IMR-90 (cell line): ENCODE data around the gene C12orf56. TPM values are rescaled to one million over a fixed set of nuclear protein-coding genes. Genes with fewer than 3 reads are reported as not detected.

ENCODE experiments used
- ATAC-seq: fragments of 200-7000 bp; cut with Tn5 transposase; 2 replicates; pipeline ENCODE4 v1.9.1; 2020; ENCODE audit warnings: low read depth, mild to moderate bottlenecking, moderate library complexity
- BruUV-seq: library from RNA; stranded (reverse); fragments of 400-500 nt; replicated peaks from 2 replicates; lab custom pipeline; 2021; lab: Mats Ljungman, UMichigan
- CTCF ChIA-PET: fragments of 300-600 bp; formaldehyde crosslinking; extraction: SDS; loops from one replicate; lab custom pipeline; 2021; ENCODE audit warnings: antibody characterized with exemption; lab: Yijun Ruan, JAX
- POLR2A ChIA-PET: fragments of 300-600 bp; sonication (Branson Sonifier 250); formaldehyde crosslinking; loops from one replicate; lab custom pipeline; 2022; ENCODE audit warnings: antibody characterized with exemption; ENCODE audit not compliant: unreplicated experiment; lab: Charles Lee
- DNase-seq: peaks from one replicate; pipeline ENCODE4 v3.0.0; 2013
- H2AFZ ChIP-seq: replicated peaks from 2 replicates; pipeline ENCODE3; 2013; ENCODE audit warnings: low read length, mild to moderate bottlenecking; ENCODE audit not compliant: poor library complexity
- H2AK5ac ChIP-seq: 2 replicates; pipeline ENCODE4 v1.6.1; 2013; ENCODE audit warnings: low read depth, low read length, inconsistent platforms
- H2AK9ac ChIP-seq: replicated peaks from 2 replicates; pipeline ENCODE3; 2013; ENCODE audit warnings: mild to moderate bottlenecking, low read depth, low read length, moderate library complexity; ENCODE audit not compliant: poor library complexity
- H2BK120ac ChIP-seq: 2 replicates; pipeline ENCODE4 v1.6.1; 2013; ENCODE audit warnings: low read depth, low read length, inconsistent platforms
- H2BK15ac ChIP-seq: 3 replicates; pipeline ENCODE4 v1.6.1; 2013; ENCODE audit warnings: low read depth, low read length, inconsistent platforms
- H2BK20ac ChIP-seq: 2 replicates; pipeline ENCODE4 v1.6.1; 2013; ENCODE audit warnings: low read depth, mild to moderate bottlenecking, inconsistent platforms, low read length, moderate library complexity
- H2BK5ac ChIP-seq: 2 replicates; pipeline ENCODE4 v1.6.1; 2013; ENCODE audit warnings: mild to moderate bottlenecking, low read depth, low read length, inconsistent platforms; ENCODE audit not compliant: poor library complexity, severe bottlenecking
- H3K14ac ChIP-seq: replicated peaks from 2 replicates; pipeline ENCODE4 v1.6.1; 2013; ENCODE audit warnings: low read depth, low read length, inconsistent platforms
- H3K18ac ChIP-seq: 2 replicates; pipeline ENCODE4 v1.6.1; 2013; ENCODE audit warnings: low read depth, low read length, control low read depth
- H3K23ac ChIP-seq: 2 replicates; pipeline ENCODE4 v1.6.1; 2013; ENCODE audit warnings: low read depth, low read length, inconsistent platforms
- H3K27ac ChIP-seq: 2 replicates; pipeline ENCODE4 v1.5.1; 2013; ENCODE audit warnings: mild to moderate bottlenecking, control low read depth, low read length; ENCODE audit not compliant: insufficient read depth
- H3K27me3 ChIP-seq: 2 replicates; pipeline ENCODE4 v1.6.1; 2013; ENCODE audit warnings: low read length; ENCODE audit not compliant: control insufficient read depth, insufficient read depth
- H3K36me3 ChIP-seq: 2 replicates; pipeline ENCODE4 v1.6.1; 2013; ENCODE audit warnings: low read length, mixed read lengths; ENCODE audit not compliant: control insufficient read depth, insufficient read depth
- H3K4ac ChIP-seq: 2 replicates; pipeline ENCODE4 v1.6.1; 2013; ENCODE audit warnings: low read depth, low read length, inconsistent platforms
- H3K4me1 ChIP-seq: 2 replicates; pipeline ENCODE4 v1.6.1; 2013; ENCODE audit warnings: low read length, mixed read lengths; ENCODE audit not compliant: control insufficient read depth, insufficient read depth
- H3K4me2 ChIP-seq: 2 replicates; pipeline ENCODE4 v1.6.1; 2013; ENCODE audit warnings: low read depth, mild to moderate bottlenecking, control low read depth, low read length, moderate library complexity
- H3K4me3 ChIP-seq: 2 replicates; pipeline ENCODE4 v1.5.1; 2013; ENCODE audit warnings: low read depth, mild to moderate bottlenecking, control low read depth, low read length, moderate library complexity; ENCODE audit not compliant: insufficient read depth
- H3K56ac ChIP-seq: 2 replicates; pipeline ENCODE4 v1.6.1; 2013; ENCODE audit warnings: low read length, inconsistent platforms; ENCODE audit not compliant: insufficient read depth; ENCODE audit errors: extremely low read depth
- H3K79me1 ChIP-seq, 2 experiments: 2 replicates each; pipeline ENCODE4 v1.6.1; 2013; ENCODE audit warnings: low read length in 2 of 2, inconsistent platforms in 1 of 2, low read depth in 1 of 2
- H3K9ac ChIP-seq: 2 replicates; pipeline ENCODE4 v1.6.1; 2013; ENCODE audit warnings: low read depth, low read length, control low read depth
- H3K9me1 ChIP-seq: 2 replicates; pipeline ENCODE4 v1.6.1; 2013; ENCODE audit warnings: low read length, inconsistent platforms; ENCODE audit not compliant: insufficient read depth
- H3K9me3 ChIP-seq: 2 replicates; pipeline ENCODE4 v1.6.1; 2013; ENCODE audit warnings: low read length; ENCODE audit not compliant: control insufficient read depth, insufficient read depth
- H4K20me1 ChIP-seq: 2 replicates; pipeline ENCODE4 v1.6.1; 2013; ENCODE audit warnings: low read length, inconsistent platforms; ENCODE audit not compliant: insufficient read depth
- H4K5ac ChIP-seq: 2 replicates; pipeline ENCODE4 v1.6.1; 2013; ENCODE audit warnings: mild to moderate bottlenecking, low read depth, low read length, control low read depth
- H4K8ac ChIP-seq, 2 experiments: 2 replicates each; pipeline ENCODE4 v1.6.1; 2013; ENCODE audit warnings: low read depth in 2 of 2, low read length in 2 of 2, control low read depth in 1 of 2, inconsistent platforms in 1 of 2
- H4K91ac ChIP-seq: 2 replicates; pipeline ENCODE4 v1.6.1; 2013; ENCODE audit warnings: low read depth, low read length, inconsistent platforms; ENCODE audit not compliant: insufficient read depth
- FOS ChIP-seq: fragments of 150-350 bp; IDR thresholded peaks from 2 replicates; pipeline ENCODE4 v1.6.1; 2016; ENCODE audit warnings: low read depth, low read length
- RAD21 ChIP-seq: IDR thresholded peaks from 2 replicates; pipeline ENCODE4 v1.6.1; 2012; ENCODE audit warnings: low read length, improper control_type of control experiment
- RFX5 ChIP-seq: IDR thresholded peaks from 2 replicates; pipeline ENCODE4 v1.8.0; 2012; ENCODE audit warnings: low read depth, mild to moderate bottlenecking, low read length, moderate library complexity
- WGBS, 2 experiments: methylation state at CpG; one replicate each; pipeline versions ENCODE4 v1.1.5 to v1.1.7; 2013; ENCODE audit warnings: missing lambda C conversion rate in 2 of 2; ENCODE audit not compliant: insufficient read length in 1 of 2; ENCODE audit errors: extremely low coverage in 2 of 2; 5-methylcytosine and 5-hydroxymethylcytosine counted together
- dilution Hi-C: fragments of 300-500 bp; cut with HindIII; formaldehyde crosslinking; loops from one replicate; pipeline ENCODE4 v1.14.3; 2018; ENCODE audit warnings: low sequenced_read_pairs; ENCODE audit not compliant: unreplicated experiment
- in situ Hi-C: fragments of 300-500 bp; cut with MboI; formaldehyde crosslinking; loops from 3 replicates; pipeline ENCODE4 v1.14.3; 2019; ENCODE audit warnings: low sequenced_read_pairs, inconsistent platforms, mixed read lengths
- intact Hi-C: fragments of 100-400 bp; cut with micrococcal nuclease; formaldehyde crosslinking; loops from 2 replicates; pipeline ENCODE4 v1.10.0; 2022
- polyA plus RNA-seq, 3 experiments: library from polyadenylated mRNA; depleted of rRNA; stranded (reverse); fragments of >200 nt; gene quantifications; 2 replicates each; pipeline ENCODE4 v1.2.3, GENCODE V29; 2012; ENCODE audit warnings: low replicate concordance in 1 of 3
- total RNA-seq: library from RNA; depleted of rRNA; stranded (reverse); fragments of >200 nt; gene quantifications from 2 replicates; pipeline ENCODE4 v1.2.3, GENCODE V29; 2012

C12orf56 gene
- total and polyA plus RNA-seq, 2 of the 4 experiments (the other 2 are of a cell fraction), result 0.09 TPM; not detected in 1

GRCh38 chr12:64219145-64219544 is 171.4 kb downstream of the C12orf56 start:
- dilution Hi-C loops, result no loop called here
- Histone ChIP-seq H2BK120ac (no peak overlapping the region), H2AFZ (no peak overlapping the region), H3K4me1 (no peaks in the 10 kb centered on the region; the same call in 1 of the 2 replicates), H3K14ac (no peak overlapping the region), H4K91ac (no peak overlapping the region), H3K79me1 (peaks cover 2 to 17% of the 10 kb centered on the region in 2 experiments; a peak in 3 of 4 replicates), H3K9me1 (peaks cover 3% of the 10 kb centered on the region; the same call in 1 of the 2 replicates), H3K56ac (no peak overlapping the region), H2AK5ac (no peak overlapping the region), H3K4me3 (no peak overlapping the region), H2AK9ac (no peak overlapping the region), H3K18ac (no peak overlapping the region), H3K27ac (no peak overlapping the region), H3K23ac (0 out of 2 replicates have a peak overlapping the region, but pooled peaks have one; percentile 51), H3K9me3 (no peaks in the 10 kb centered on the region), H3K9ac (no peak overlapping the region), H3K27me3 (no peaks in the 10 kb centered on the region), H4K5ac (no peak overlapping the region), H4K20me1 (no peaks in the 10 kb centered on the region), H4K8ac (peak overlapping the region in 1 of 2 experiments; percentile 47; a peak in 2 of 4 replicates), H3K4me2 (no peak overlapping the region), H3K36me3 (no peaks in the 10 kb centered on the region), H2BK5ac (no peak overlapping the region), H3K4ac (no peak overlapping the region), H2BK20ac (no peak overlapping the region), H2BK15ac (no peak overlapping the region)
- intact Hi-C loops, result no loop called here
- ATAC-seq (no peak), DNase-seq (no peak)
- ChIA-PET CTCF (no interaction called here), POLR2A (no interaction called here)
- WGBS, 2 experiments, result no CpG with 5 or more reads among the region's 2 CpGs
- no TSS peak for BruUV-seq
- in situ Hi-C loops, result no loop called here
- no peak for TF ChIP-seq FOS
- TF ChIP-seq RFX5, result no peak
- TF ChIP-seq RAD21, result no peak
